ENCODE data around the gene KIF17.
A peak's percentile ranks its signal among the peaks of the same experiment; 100 is the strongest.

KIF17 gene

GRCh38 chr1:20615946-20616846 lies 101.6 kb downstream of the KIF17 start:
- TF ChIP-seq, protein P1, sequence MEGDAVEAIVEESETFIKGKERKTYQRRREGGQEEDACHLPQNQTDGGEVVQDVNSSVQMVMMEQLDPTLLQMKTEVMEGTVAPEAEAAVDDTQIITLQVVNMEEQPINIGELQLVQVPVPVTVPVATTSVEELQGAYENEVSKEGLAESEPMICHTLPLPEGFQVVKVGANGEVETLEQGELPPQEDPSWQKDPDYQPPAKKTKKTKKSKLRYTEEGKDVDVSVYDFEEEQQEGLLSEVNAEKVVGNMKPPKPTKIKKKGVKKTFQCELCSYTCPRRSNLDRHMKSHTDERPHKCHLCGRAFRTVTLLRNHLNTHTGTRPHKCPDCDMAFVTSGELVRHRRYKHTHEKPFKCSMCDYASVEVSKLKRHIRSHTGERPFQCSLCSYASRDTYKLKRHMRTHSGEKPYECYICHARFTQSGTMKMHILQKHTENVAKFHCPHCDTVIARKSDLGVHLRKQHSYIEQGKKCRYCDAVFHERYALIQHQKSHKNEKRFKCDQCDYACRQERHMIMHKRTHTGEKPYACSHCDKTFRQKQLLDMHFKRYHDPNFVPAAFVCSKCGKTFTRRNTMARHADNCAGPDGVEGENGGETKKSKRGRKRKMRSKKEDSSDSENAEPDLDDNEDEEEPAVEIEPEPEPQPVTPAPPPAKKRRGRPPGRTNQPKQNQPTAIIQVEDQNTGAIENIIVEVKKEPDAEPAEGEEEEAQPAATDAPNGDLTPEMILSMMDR (IDR thresholded peaks at IDR 0.05; ENCODE audit: extremely low read depth, missing control alignments), result no peak
- DNase-seq (ENCODE audit: low spot score), result peak; percentile 46

DNA sequence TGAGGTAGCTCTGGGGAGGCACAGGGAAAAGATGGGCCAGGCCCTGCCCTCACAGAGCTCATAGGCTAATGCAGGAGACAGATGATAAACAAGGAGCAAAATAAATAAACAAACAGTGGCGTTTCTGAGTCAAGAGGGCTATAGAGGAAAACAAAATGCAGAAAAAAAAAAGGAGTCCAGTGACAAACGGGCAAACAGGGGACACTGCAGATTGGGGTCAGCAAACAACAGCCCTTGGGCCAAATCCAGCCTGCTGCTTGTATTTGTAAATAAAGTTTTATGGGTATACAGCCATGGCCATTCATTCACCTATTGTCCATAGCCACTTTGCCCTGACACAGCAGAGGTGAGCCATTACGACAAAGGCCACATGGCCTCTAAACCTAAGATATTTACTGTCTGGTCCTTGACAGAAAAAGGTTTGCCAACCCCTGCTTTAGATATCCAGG lies 103.7 kb downstream of the KIF17 start:
- TF ChIP-seq, protein P1 (IDR thresholded peaks at IDR 0.05; ENCODE audit: extremely low read depth, missing control alignments), result no peak
- no peak for DNase-seq (ENCODE audit: low spot score)
